Keratinocyte (primary cell): ENCODE measurements around the gene CBY2. TPM values are rescaled to one million over a fixed set of nuclear protein-coding genes. Genes with fewer than 3 reads are reported as not detected.

Experiments used
- DNase-seq: peaks from one replicate; pipeline ENCODE4 v3.0.0-alpha.2; 2011; ENCODE audit warnings: low read depth, missing footprints, low spot score
- FAIRE-seq: peaks from 2 replicates; lab custom pipeline; 2011; peaks lifted over from hg19 to GRCh38; lab: Jason Lieb, UNC
- H2AFZ ChIP-seq: 2 replicates; pipeline ENCODE4 v1.6.0; 2012; ENCODE audit warnings: low read length, control low read depth, inconsistent platforms; ENCODE audit not compliant: control insufficient read depth
- H3K27ac ChIP-seq: 2 replicates; pipeline ENCODE4 v1.5.1; 2011; ENCODE audit warnings: low read length; ENCODE audit not compliant: control insufficient read depth, insufficient read depth
- H3K27me3 ChIP-seq: 3 replicates; pipeline ENCODE4 v1.6.0; 2011; ENCODE audit warnings: low read length; ENCODE audit not compliant: control insufficient read depth, insufficient read depth; ENCODE audit errors: extremely low read depth
- H3K36me3 ChIP-seq, 2 experiments: 2 replicates in 1 of 2; 3 replicates in 1 of 2; pipeline ENCODE4 v1.5.1; 2011; ENCODE audit warnings: low read length in 2 of 2, mild to moderate bottlenecking in 1 of 2; ENCODE audit not compliant: control insufficient read depth in 2 of 2, insufficient read depth in 2 of 2; ENCODE audit errors: extremely low read depth in 1 of 2
- H3K4me1 ChIP-seq: 3 replicates; pipeline ENCODE4 v1.5.1; 2011; ENCODE audit warnings: low read length; ENCODE audit not compliant: control insufficient read depth, insufficient read depth; ENCODE audit errors: extremely low read depth
- H3K4me2 ChIP-seq: 3 replicates; pipeline ENCODE4 v1.6.0; 2011; ENCODE audit warnings: low read depth, low read length; ENCODE audit not compliant: control insufficient read depth, insufficient read depth; ENCODE audit errors: extremely low read depth
- H3K4me3 ChIP-seq, 3 experiments: fragments of 200-600 bp in 1 of 3; sonication (generic) in 1 of 3; 2 replicates in 2 of 3; 3 replicates in 1 of 3; pipeline ENCODE4 v1.5.1; 2011 to 2016; ENCODE audit warnings: low read length in 3 of 3, mild to moderate bottlenecking in 3 of 3, control low read depth in 2 of 3, inconsistent platforms in 1 of 3, low read depth in 1 of 3, mixed read lengths in 1 of 3, mixed run types in 1 of 3, moderate library complexity in 1 of 3; ENCODE audit not compliant: control insufficient read depth in 2 of 3, insufficient read depth in 2 of 3; ENCODE audit errors: extremely low read depth in 1 of 3
- H3K79me2 ChIP-seq: 2 replicates; pipeline ENCODE4 v1.6.0; 2012; ENCODE audit warnings: low read length; ENCODE audit not compliant: control insufficient read depth, insufficient read depth
- H3K9ac ChIP-seq: 3 replicates; pipeline ENCODE4 v1.6.0; 2011; ENCODE audit warnings: low read length; ENCODE audit not compliant: control insufficient read depth, insufficient read depth; ENCODE audit errors: extremely low read depth
- H3K9me1 ChIP-seq: 3 replicates; pipeline ENCODE4 v1.6.0; 2011; ENCODE audit warnings: low read length; ENCODE audit not compliant: control insufficient read depth, insufficient read depth; ENCODE audit errors: extremely low read depth
- H3K9me3 ChIP-seq: 2 replicates; pipeline ENCODE4 v1.5.1; 2012; ENCODE audit warnings: low read depth, low read length; ENCODE audit not compliant: control insufficient read depth
- H4K20me1 ChIP-seq: 3 replicates; pipeline ENCODE4 v1.6.0; 2011; ENCODE audit warnings: low read length; ENCODE audit not compliant: control insufficient read depth, insufficient read depth; ENCODE audit errors: extremely low read depth
- CTCF ChIP-seq, 3 experiments: IDR thresholded peaks in 1 of 3; conservative IDR thresholded peaks in 1 of 3; optimal IDR thresholded peaks in 1 of 3; 2 replicates in 2 of 3; 3 replicates in 1 of 3; pipeline versions ENCODE3 to v1.5.1; 2011; ENCODE audit warnings: low read length in 3 of 3, mild to moderate bottlenecking in 3 of 3, moderate library complexity in 2 of 3, control low read depth in 1 of 3, inconsistent platforms in 1 of 3; ENCODE audit not compliant: insufficient read depth in 2 of 3; ENCODE audit errors: extremely low read depth in 1 of 3
- EZH2 ChIP-seq: IDR thresholded peaks from one replicate; pipeline ENCODE4 v1.6.1; 2012; ENCODE audit warnings: inconsistent platforms, mild to moderate bottlenecking, low read length, moderate library complexity
- dilution Hi-C: fragments of 300-500 bp; cut with MboI; formaldehyde crosslinking; loops from one replicate; pipeline ENCODE4 v1.7.0; 2020; ENCODE audit warnings: low sequenced_read_pairs; ENCODE audit not compliant: extremely low pct_ligation_motif_present
- polyA plus RNA-seq, 5 experiments: library from polyadenylated mRNA; depleted of rRNA in 3 of 5; stranded (reverse) in 3 of 5; stranded (forward) in 1 of 5; unstranded in 1 of 5; fragments of >200 nt; gene quantifications; 1 replicate in 1 of 5; 2 replicates in 3 of 5; 3 replicates in 1 of 5; pipeline versions ENCODE4 v1.2.1 to v1.2.3, GENCODE V29; 2011 to 2012; ENCODE audit warnings: missing spikeins in 2 of 5, low read depth in 1 of 5, low replicate concordance in 1 of 5

CBY2 gene
- polyA plus RNA-seq, 1 donor (not counting 4 experiments of a cell fraction or from before 2014, with no cell fraction given), result not detected

DNA sequence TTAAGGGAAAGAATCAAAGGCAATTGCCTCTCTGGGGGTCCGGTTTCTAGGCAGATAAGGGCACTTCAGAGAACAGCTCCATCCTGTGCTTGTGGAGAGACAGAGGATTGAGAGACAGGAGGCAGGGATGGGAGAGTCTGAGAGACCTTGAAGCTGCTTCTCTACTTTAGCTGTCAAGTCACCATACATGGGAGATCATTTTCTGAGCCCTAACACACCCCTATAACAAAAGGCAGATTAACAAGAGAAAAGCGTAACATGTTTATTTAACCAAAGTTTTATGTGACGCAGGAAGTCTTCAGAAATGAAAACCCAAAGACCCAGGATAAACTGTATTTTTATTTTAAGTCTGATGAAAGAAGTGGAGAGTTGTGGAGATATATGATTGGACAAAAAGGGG lies 48.4 kb downstream of the CBY2 start:
- no peak for FAIRE-seq
- Histone ChIP-seq H3K36me3 (no peaks in the 10 kb centered on the region), H2AFZ (no peak overlapping the region), H4K20me1 (no peaks in the 10 kb centered on the region), H3K9me3 (no peaks in the 10 kb centered on the region), H3K27me3 (peaks cover 8% of the 10 kb centered on the region), H3K27ac (no peak overlapping the region), H3K9me1 (no peaks in the 10 kb centered on the region), H3K4me3 (no peak overlapping the region), H3K79me2 (no peaks in the 10 kb centered on the region), H3K4me1 (no peaks in the 10 kb centered on the region), H3K9ac (no peak overlapping the region), H3K4me2 (no peak overlapping the region)
- no peak for TF ChIP-seq CTCF (optimal IDR thresholded peaks at IDR 0.05 in 1 of 3, IDR thresholded peaks at IDR 0.05 in 1 of 3, conservative IDR thresholded peaks at IDR 0.05 in 1 of 3; ENCODE audit: extremely low read depth in 1 of 3, insufficient read depth in 2 of 3, low read length in 3 of 3)
- no peak for TF ChIP-seq EZH2
- no peak for DNase-seq
- dilution Hi-C loops, result no loop called here

DNA sequence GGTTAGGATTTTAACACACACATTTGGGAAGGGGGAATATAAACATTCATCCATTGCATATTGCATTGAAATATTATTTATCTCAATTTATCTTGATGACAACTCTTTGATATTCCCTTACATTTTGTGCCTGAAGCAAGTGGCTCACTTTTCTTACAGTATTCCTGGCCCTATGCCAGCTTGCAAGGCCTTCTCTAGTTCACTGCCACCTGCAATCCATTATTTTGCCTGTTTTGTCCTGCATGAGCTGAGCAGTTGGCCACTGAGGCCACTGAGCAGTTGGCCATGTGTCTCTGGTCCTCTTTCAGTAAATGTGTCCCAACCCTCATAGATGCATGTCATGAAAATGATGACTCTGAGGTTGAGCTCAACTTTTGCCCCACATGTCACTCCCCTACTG lies 49.8 kb downstream of the CBY2 start:
- no peak overlapping the region for H3K4me2 ChIP-seq
- H3K9me3 ChIP-seq, result no peaks in the 10 kb centered on the region
- no peak for FAIRE-seq
- TF ChIP-seq CTCF (optimal IDR thresholded peaks at IDR 0.05 in 1 of 3, IDR thresholded peaks at IDR 0.05 in 1 of 3, conservative IDR thresholded peaks at IDR 0.05 in 1 of 3; ENCODE audit: extremely low read depth in 1 of 3, insufficient read depth in 2 of 3, low read length in 3 of 3) (no peak), EZH2 (no peak)
- no peak overlapping the region for H2AFZ ChIP-seq
- H3K4me1 ChIP-seq, result no peaks in the 10 kb centered on the region
- no peaks in the 10 kb centered on the region for H3K36me3 ChIP-seq
- no peak overlapping the region for H3K27ac ChIP-seq
- no peaks in the 10 kb centered on the region for H4K20me1 ChIP-seq
- H3K79me2 ChIP-seq, result no peaks in the 10 kb centered on the region
- no peak overlapping the region for H3K9ac ChIP-seq
- no peak overlapping the region for H3K4me3 ChIP-seq
- H3K9me1 ChIP-seq, result no peaks in the 10 kb centered on the region
- dilution Hi-C loops, result no loop called here
- peaks cover 8% of the 10 kb centered on the region for H3K27me3 ChIP-seq
- no peak for DNase-seq
